Neural progenitor cell (in vitro differentiated cells): ENCODE data around the gene TSC22D3.

Experiments used
- EZH2 ChIP-seq: fragments of 200-600 bp; sonication (generic); IDR thresholded peaks from 2 replicates; pipeline ENCODE4 v1.6.1; 2017; ENCODE audit warnings: antibody characterized with exemption, mild to moderate bottlenecking, moderate library complexity
- EZH2phosphoT487 ChIP-seq: fragments of 200-600 bp; sonication (generic); IDR thresholded peaks from 2 replicates; pipeline ENCODE4 v1.6.1; 2017; ENCODE audit warnings: antibody characterized with exemption
- TF ChIP-seq, protein P1 (sequence below): fragments of 200-600 bp; sonication (generic); IDR thresholded peaks from 2 replicates; pipeline ENCODE4 v1.5.1; 2017; ENCODE audit warnings: antibody characterized with exemption, mild to moderate bottlenecking

GRCh38 chrX:107678957-107679740 lies 96.4 kb downstream of the TSC22D3 start:
- TF ChIP-seq, protein P1, sequence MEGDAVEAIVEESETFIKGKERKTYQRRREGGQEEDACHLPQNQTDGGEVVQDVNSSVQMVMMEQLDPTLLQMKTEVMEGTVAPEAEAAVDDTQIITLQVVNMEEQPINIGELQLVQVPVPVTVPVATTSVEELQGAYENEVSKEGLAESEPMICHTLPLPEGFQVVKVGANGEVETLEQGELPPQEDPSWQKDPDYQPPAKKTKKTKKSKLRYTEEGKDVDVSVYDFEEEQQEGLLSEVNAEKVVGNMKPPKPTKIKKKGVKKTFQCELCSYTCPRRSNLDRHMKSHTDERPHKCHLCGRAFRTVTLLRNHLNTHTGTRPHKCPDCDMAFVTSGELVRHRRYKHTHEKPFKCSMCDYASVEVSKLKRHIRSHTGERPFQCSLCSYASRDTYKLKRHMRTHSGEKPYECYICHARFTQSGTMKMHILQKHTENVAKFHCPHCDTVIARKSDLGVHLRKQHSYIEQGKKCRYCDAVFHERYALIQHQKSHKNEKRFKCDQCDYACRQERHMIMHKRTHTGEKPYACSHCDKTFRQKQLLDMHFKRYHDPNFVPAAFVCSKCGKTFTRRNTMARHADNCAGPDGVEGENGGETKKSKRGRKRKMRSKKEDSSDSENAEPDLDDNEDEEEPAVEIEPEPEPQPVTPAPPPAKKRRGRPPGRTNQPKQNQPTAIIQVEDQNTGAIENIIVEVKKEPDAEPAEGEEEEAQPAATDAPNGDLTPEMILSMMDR: no peak
- TF ChIP-seq EZH2 (no peak), EZH2phosphoT487 (no peak)
